Measurements from ENCODE around the gene UGDH.
A peak's percentile ranks its signal among the peaks of the same experiment; 100 is the strongest.
"Not testable (repeated sequence)": the region's sequence is repeated elsewhere in the genome, so short reads cannot be mapped to it uniquely, and the experiment has no call there.

The UGDH gene

DNA sequence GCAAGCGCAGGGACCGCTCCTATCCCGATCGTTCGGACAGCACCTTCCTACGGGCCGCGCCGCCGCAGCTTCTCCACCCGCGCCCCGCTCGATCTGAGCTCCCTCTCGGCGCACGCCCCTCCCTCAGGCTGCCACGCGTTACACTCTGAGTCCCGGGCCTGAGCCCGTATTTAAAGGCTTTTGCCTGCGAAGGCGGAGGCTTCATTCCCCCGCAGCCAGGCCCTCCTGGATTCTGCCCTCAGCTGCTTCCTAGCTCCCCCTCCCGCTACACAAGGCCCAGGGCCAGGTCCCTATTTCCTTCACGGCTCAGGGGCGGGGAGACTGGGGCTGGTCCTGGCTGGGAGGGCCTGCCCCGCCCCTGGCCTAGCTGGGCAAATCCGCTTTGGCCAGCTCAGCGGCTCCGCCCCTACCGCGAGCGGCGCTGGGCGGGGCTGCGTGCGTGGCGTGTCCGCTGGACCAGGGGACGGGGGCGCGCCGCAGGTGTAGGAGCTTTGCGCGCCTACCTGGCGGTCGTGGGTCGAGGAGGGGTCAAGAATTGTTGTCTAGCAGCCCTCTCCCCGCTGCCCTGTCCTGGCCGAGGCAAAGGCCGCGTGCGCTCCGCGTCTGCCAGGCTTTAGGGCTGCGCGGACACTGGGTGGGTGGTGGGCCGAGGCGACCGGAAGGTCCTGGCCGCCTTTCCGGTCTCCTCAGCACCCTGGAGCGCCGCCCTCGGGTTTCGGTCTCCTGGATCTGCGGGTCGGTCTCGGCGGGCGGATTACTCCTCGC lies at the start of gene UGDH:
TSS of gene UGDH (minus strand) at position 144 of the 765 bp plus-strand sequence. CDS start 5,927 bp downstream, outside the sequence.
- DNase-seq, result peak; percentile 97

DNA sequence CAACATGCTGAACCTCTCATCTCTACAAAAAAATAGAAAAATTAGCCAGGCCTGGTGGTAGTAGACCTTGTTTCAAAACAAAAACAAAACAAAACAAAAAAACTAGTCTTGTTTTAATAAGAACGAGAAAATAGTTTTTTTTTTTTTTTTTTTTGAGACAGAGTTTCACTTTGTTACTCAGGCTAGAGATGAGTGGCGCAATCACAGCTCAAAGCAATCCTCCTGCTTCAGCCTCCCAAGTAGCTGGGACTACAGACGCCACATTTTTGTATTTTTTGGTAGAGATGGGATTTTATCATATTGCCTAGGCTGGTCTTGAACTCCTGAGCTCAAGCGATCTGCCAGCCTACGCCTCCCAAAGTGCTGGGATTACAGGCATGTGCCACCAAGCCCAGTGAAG lies 47.7 kb upstream of the UGDH start:
- DNase-seq, result no peak

DNA sequence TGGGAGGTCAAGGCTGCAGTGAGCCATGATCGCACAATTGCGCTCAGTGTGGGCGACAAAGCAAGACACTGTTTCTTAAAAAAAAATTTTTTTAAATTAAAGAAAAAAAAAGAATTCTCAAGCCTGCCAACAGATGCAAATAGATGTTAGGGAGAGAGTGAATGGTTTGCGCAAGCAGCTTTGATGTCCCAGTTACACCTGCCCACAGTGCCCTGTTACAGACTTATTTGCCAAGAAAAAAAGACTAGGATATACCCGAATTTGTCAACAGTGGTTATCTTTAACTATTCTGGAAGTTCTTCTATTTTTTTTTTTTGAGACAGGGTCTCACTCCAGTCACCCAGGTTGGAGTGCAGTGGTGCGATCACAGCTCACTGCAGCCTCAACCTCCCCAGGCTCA lies 44.3 kb upstream of the UGDH start:
- DNase-seq, result no peak

DNA sequence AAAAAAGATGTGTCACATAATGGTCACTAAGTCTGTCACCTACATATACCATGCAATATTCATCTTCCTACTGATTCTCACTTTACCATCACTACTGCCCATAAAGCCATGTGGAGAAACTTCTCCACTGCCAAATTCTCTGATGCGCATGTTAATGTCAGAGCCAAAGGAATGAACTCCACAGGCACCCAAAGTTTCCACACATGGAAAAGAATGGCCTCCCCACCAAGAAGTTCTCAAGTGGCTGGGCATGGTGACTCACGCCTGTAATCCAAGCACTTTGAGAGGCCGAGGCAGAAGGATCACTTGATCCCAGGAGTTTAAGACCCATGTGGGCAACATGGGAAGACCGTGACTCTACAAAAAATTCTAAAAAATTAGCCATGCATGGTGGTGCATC lies 43.8 kb upstream of the UGDH start:
- no peak for DNase-seq

DNA sequence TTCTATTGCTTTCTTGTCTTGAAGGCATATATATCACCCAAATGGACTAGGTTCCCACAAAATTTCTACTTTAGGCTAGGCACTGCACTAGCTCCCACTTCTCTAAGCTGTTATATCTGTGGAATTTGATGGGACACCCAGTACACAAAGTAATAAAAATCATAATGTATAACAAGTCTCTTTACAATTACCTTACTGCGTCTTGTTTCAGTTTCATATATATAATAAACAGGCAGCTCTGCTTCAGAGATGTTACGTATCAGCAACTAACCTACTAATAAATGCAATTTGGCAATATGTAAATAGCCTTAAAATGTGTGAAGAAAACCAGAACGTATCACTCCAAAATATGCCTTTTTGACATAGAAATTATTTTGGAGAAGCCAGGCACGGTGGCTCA lies 42.0 kb upstream of the UGDH start:
- no peak for DNase-seq

DNA sequence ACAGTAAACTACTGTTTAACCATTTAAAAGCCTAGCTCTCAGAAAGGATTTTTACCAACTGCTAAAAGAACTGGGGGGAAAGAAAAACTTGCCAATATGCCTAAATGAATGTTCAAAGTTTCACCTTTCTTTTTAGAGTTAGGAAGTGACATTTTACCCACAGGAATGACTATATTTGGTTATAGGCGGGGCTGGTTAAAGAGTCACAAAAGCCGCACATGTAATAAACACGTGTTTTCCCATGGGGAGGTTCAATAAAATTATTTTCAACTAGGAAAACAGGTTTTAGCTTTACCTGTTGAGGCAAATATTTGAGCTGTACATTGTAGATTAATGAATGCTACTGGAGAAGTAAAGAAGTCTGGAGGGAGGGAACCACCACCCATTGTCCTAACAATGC lies 41.6 kb upstream of the UGDH start:
- no peak for DNase-seq

DNA sequence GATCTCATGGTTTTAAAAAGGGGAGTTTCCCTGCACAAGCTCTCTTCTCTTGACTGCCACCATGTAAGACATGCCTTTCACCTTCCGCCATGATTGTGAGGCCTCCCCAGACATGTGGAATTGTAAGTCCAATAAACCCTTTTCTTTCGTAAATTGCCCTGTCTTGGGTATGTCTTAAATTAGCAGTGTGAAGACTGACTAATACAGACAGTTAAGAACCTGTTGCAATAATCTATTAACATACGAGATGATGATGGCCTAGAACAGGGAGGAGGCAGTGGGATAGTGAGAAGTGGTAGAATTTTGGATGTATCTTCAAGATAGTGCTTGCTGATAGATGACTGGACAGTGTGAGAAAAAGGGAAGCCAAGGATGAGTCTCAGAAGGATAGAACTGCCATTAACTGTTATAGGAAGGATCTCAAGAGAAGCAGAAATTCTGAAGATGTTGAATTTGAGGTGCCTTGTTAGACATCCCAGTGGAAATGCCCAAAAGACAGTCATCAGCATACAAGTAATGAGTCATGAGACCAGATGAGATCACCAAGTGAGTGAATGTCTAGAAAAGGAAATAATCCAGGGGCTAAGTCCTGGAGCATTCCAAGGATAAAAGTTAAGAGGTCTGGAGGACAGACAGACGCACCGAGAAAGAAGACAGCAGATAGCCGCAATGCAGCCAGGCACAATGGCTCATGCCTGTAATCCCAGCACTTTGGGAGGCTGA lies 38.8 kb upstream of the UGDH start:
- no peak for DNase-seq

DNA sequence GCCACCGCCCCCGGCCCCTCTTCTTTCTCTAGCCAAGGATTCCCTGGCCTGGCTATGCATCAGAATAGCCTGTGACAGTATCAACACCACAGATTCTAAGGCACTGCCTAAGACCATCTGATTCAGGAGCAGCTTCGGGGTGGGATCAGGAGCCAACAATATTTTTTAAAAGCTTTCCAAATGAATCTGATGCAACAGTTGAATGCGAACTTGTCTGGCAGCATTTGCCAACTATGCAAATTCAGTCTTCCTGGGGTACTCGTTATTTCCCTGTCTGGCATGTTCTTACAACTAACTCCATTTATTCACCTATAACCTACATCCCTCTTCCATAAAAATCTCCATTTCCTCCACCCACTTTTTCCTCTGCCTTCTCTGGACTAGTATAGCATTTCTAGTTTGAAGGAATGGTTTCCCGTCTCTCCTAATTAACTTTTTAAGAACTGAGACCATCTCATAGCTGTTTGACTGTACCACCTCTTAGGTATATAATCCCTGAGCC lies 36.2 kb upstream of the UGDH start:
- no peak for DNase-seq

DNA sequence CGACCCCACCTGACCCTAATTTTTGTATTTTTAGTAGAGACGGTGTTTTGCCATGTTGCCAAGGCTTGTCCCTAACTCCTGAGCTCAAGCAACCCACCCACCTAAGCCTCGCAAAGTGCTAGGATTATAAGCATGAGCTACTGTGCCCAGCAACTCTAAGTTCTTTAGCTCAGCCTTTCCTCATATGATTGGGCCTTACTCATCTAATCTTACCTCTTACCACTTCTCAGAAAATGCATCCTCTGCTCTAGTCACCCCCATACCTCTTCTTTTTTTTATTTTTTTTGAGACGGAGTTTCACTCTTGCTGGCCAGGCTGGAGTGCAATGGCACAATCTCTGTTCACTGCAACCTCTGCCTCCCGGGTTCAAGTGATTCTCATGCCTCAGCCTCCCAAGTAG lies 35.6 kb upstream of the UGDH start:
- no peak for DNase-seq

DNA sequence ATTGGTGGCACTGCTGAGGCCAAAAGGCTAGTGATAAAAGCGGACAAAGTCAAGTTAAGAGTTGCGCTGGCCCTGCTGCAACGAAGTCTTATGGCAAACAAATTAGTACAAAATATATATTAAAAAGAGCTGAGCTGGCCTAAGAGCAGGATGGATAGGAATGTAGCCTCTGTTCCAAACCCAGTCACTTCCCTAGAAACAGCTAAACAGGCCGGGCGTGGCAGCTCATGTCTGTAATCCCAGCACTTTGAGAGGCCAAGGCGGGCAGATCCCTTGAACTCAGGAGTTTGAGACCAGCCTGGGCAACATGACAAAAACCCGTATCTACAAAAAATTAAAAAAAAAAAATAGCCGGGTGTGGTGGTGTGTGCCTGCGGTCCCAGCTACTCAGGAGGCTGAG lies 32.4 kb upstream of the UGDH start:
- DNase-seq, result no peak

DNA sequence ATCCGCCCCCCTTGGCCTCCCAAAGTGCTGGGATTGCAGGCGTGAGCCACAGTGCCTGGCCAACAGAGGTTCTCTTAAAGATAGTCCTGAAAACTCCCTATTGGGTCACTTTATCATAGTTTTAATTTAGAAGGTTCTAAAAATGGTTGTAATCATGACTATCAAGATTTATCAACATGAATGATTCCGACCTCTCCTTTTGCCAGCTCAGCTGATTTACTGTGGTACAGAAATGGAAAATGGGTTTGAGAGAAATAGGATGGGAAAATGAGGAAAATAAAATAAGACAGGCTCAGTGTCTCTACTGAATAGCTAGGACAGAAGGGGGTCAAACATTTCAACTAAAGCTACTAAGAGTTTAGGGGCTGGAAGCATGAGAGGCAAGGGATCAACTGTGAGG lies 28.2 kb upstream of the UGDH start:
- DNase-seq, result no peak

DNA sequence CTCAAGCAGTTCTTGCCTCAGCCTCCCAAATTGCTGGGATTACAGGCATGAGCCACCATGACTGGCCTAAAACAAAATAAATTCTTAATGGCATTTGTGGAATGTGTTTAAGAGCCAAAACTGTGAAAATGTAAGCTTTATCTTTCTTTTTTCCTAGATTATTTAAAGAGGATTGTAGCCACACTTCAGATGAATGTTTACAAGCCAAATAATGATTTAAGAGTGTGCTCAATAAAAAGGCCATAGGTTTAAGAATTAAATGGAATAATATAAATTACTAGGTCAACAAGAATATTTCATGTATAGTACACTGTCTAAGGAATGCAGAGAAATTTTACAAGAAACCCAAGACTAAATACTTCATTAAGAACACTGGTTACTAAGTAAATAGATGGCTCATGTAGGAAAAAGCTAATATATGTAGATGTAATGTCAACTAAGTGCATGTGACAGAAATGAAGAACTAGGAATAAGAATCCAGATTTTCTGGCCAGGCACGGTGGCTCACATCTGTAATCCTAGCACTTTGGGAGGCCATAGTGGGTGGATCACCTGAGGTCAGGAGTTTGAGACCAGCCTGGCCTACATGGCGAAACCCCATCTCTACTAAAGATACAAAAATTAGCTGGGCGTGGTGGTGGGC lies 21.3 kb upstream of the UGDH start:
- no peak for DNase-seq

DNA sequence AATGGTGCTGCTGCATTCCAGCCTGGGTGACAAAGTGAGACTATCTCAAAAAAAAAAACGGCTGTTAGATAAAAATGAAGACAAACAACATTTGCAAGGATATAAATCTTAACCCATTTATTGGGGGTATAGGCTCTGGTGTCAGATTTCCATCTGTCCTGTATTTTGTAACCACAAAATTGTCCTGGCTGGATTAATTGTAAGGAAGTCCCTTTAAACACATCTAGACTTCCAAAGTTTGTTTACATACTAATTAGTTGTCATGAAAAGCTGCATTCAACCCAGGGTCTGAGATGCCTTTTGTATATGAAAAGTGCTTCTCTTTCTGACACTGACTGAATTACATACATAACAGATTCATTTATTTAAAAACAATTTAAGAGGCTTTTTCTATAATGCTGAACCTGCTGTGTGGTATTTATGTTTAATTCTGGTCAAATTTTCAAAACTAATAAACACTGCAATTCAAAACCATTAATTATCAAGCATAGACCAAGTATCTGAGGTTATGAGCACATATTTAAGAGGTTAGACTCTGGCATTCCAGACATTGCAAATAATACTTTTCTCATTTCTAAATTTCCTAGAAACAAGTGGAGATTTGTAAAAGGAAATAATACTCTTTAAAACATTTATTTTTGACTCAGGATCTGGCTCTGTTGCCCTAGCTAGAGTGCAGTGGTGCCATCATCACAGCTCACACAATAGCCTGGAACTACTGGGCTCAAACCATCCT lies 17.5 kb upstream of the UGDH start:
- no peak for DNase-seq

DNA sequence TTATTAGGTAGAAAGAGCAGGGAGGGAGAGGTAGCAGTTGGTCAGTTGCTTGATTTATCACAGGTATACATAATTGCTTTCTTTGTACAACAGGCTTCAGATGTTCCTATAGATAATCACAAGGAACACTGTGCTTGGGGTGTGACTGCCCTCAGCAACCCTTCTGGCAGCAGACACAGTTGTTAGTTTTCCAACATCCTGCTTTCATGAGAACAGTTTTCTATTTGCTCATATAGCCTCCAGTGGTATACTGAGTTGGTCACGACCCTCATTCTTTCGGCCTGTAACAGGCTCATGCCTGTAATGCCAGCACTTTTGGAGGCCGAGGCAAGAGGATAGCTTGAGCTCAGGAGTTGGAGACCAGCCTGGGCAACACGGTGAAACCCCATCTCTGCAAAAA lies 16.8 kb upstream of the UGDH start:
- DNase-seq, result not testable (repeated sequence)

DNA sequence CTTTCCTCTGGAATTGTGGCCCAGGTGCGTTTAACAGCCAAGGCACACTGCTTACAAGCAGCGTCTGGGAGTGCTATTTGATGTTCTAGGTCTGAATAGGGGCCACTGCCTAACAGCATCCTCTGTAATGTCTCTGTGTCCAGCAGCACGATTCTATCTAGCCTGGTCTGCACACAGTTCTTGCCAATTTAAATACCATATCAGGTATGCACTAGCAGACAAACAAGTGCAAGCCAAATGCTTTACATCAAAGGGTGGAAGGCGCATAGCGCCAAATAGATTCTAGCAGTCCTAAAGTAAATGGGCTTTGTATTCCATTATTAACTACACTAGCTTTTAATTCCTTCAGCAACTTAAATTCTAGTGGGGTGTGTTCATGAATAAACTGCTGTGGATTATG lies 15.8 kb upstream of the UGDH start:
- no peak for DNase-seq

DNA sequence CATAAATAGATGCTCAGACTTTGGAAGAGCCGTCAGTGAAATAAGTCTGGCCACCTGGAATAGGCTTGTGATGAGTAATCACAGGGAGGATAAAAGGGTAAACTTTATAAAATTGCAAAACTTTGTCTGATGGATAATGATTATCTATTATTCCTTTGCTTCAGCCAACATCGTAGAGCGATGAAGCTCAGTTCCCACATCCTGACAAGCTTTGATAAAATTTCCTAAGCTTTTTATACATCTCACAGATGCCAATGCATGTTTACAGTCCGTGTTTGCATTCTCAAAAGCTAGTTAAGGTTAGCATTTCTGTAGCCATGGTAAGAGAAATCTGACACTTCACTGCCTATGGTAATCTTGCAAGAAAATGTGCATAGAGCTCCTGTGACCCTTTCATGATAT lies 15.4 kb upstream of the UGDH start:
- no peak for DNase-seq

DNA sequence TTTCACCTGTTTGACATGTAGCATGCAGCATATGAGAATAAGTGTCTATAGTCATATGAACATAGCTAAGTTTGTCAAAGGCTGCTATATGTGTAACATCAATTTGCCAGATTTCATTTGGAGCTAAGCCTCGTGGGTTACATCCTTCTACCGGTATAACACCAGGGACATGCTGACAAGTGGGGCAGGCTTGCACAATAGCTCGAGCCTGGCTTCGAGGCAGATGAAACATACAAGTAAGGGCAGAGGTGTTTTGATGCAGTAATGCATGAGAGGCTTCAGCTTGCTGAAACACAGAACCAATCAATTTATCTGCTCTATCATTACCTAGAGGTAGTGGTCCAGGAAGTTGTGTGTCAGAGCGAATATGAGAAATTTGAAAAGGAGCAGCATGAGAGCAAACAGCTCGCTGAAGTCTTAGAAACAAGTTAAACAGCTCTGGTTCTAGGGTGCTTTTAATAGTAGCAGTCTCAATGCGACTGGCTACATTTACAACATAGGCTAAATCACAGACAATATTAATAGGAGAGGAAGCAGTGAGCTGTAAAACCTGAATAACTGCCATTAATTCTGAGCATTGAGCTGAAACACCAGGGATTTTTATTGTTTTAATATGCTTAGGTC lies 14.9 kb upstream of the UGDH start:
- no peak for DNase-seq

DNA sequence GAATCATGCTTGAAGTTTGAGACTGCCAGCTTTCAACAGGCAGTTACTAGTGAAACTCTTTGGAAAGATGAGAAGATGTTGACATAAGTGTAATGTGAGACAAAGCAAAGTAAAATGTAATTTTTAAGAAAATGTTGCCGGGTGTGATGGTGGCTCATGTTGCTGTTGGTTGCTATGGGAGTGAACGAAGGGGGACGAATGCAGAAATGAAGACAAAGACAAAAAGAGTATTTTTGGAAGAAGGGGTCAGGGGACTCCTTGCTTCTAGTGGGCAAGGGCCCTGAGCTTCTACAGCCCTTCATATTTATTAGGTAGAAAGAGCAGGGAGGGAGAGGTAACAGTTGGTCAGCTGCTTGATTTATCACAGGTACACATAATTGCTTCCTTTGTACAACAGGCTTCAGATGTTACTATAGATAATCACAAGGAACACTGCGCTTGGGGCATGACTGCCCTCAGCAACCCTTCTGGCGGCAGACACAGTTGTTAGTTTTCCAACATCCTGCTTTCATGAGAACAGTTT lies 11.9 kb upstream of the UGDH start:
- DNase-seq, result no peak

DNA sequence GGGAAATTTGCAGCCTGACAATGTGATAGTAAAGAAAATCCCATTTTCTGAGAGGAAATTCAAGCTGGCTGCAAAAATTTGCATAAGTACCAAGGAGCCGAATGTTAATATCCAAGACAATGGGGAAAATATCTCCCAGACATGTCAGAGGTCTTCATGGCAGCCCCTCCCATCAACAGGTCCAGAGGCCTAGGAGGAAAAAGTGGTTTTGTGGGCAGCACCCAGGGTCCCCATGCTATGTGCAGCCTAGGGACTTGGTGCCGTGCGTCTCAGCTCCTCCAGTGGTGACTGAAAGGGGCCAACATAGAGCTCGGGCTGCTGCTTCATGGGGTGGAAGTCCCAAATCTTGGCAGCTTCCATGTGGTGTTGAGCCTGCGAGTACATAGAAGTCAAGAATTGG lies 6.3 kb upstream of the UGDH start:
- DNase-seq, result no peak

DNA sequence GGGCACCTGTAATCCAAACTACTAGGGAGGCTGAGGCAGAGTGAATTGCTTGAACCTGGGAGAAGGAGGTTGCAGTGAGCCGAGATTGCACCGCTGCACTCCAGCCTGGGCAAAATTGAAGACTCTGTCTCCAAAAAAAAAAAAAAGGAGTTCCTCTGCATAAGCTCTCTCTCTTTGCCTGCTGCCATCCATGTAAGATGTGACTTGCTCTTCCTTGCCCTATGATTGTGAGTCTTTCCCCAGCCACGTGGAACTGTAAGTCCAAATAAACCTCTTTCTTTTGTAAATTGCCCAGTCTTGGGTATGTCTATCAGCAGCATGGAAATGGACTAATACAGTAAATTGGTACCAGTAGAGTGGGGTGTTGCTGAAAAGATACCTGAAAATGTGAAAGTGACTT lies 5.0 kb upstream of the UGDH start:
- DNase-seq, result not testable (repeated sequence)

DNA sequence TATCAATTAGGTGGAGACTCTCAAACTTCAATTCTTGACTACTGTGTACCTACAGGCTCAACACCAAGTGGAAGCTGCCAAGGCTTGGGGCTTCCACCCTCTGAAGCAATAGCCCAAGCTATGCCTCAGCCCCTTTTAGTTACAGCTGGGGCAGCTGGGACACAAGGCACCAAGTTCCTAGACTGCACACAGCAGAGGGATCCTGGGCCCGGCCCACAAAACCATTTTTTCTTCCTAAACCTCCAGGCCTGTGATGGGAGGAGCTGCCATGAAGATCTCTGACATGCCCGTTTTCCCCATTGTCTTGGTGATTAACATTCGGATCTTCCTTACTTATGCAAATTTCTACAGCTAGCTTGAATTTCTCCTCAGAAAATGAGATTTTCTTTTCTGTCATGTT lies 3.4 kb upstream of the UGDH start:
- no peak for DNase-seq

DNA sequence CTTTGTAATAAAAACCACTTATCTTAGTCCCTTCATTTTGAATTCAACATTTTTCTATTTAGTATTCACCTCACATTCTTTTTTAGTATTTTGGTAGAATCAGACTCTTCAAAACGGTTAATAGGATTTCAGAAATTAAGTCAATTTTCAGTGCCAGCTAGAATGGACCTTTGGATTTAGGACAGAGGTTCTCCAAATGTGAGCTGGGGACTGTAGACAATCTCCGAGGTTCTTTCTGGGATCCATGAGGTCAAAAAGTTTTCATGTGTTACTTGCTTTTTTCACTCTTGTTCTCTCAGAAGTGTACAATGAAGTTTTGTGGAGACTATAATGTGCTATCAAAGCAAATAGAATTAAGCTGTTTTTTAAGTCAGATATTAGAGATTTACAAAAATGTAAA lies 2.3 kb upstream of the UGDH start:
- DNase-seq, result no peak

DNA sequence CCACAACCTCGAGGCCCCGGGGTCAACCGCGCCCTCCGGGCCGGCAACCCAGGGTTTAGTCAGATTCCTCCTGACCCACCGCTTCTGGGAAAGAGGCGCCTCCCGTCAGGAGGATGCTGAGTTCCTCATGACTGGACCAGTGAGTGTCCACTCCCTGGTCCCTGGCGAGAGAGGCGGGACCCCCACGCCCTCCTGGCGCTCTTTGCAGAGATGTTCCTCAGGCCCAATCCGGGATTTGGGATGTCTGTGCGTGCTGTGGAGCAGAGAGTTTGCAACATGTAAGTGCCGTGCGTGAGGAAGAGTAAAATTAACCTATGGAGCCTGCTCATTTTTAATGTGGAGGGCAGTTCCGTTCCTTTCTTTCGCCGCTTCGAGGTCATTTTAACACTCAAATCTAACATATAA lies 824 bp upstream of the UGDH start:
- peak; percentile 93 for DNase-seq
